RCC 7860 (cell line): ENCODE results near the gene TBC1D8.

Source experiments
- DNase-seq: peaks from one replicate; pipeline ENCODE4 v3.0.0-alpha.2; 2015; ENCODE audit warnings: low spot score
- FAIRE-seq: peaks from 2 replicates; lab custom pipeline; 2012; peaks lifted over from hg19 to GRCh38; lab: Jason Lieb, UNC

TBC1D8 gene

DNA sequence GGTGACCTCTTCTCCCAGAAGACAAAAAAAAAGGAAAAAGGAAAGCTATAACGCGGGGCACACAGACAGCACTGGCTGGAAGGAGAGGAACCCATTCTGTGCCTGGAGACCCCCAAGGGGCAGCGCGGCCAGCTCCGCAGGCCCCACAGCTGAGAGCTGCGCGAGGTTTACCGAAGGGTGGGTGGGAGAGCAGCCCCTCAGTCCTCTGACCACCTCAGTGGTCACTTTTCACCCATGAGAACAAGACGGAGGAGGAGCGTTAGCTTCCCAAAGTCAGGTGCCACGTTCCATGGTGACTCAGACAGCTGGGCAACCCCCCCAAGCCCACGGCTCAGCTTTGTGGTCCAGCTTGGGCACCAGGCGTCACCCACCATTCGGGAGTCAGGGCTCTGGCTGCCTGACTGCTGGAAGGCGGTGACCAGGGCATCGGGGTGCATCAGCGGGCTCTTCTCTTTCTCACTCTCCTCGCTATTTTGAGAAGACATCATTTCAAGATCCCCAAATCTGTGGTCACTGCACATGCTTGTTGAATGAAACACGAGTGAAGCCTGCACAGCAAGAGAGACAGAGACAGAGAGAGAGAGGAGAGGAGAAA lies 113.9 kb downstream of the TBC1D8 start:
- DNase-seq (no peak), FAIRE-seq (no peak)

DNA sequence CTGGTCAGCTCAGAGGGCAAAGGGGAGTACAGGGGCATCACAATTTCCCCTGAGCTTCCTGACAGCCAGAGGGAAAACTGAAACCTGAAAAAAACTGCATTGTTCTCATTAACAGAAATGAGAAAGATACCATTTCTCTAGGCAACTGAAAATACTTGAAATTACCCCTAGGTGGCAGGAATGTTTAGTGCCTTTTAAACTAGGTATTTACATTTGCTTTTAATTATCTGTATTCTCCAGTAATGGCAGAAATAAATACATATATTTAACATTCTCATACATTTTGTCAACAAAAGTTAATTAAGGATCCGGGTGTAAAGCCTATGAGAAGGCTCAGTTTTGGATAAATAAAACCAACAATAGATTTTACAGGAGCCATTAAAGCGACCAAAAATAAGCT lies 114.6 kb downstream of the TBC1D8 start:
- peak; percentile 31 for DNase-seq
- FAIRE-seq, result peak; percentile 59

DNA sequence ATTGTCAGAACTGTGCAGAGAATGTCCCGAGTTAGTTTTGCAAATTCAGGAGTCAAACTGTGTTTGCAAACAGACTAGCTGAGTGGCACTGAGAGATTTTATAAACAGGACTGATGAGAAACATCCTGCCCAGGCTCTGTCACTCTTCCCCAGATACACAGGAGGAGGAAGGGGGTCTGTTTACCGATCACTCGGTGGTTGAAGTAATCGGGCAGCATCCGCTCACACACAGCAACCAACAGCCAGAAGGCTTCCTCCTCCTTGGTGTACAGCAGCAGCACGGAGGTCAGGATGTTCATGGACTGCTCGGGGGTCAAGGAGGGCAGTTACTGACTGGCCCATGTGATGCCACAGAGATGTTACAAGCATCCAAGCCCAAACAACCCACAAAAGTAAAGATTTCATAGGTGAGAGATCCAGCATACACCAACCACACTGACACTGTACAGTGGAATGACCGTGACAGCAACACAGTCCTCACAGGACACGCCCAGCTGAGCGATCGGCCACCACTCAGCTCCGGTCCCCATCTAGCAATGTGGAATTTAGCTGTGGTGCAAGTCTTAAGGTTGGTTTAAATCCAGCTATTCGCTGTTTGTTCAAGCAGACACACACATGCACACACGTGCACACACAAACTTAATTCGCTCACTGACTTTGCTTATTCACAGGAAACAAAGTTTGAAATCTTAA lies 119.0 kb downstream of the TBC1D8 start:
- FAIRE-seq (no peak), DNase-seq (no peak)

DNA sequence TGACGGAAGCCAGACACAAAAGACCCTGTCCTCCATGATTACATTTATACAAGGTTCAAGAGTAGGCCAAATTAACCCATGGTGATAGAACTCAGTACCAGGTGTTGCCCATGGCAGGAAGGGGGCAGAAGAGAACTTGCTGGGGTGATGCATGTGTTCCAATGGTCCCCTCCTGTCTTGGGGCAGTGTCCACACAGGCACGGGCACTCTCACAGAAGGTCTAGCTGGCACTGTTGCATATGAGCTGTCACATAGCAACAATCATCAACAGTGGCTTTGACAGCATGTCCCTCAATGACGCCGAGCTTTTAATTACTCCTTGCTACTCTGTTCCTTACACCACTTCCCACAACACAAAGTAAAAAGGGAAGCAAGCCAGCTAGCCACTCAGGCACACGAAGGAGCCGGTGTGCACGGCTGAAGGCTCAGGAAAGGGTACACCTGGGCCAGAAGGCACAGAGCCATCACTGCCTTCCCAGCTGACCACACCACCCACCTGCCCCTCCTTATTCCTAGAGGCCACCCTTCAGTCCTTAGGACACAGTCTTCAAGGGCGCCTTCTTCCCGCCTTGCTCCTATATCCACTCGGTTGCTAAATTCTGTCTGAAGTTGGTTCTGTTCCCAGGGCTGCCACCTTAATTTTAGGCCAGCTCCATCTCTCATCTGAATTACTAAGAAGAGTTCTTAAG lies 120.2 kb downstream of the TBC1D8 start:
- FAIRE-seq (no peak), DNase-seq (no peak)

DNA sequence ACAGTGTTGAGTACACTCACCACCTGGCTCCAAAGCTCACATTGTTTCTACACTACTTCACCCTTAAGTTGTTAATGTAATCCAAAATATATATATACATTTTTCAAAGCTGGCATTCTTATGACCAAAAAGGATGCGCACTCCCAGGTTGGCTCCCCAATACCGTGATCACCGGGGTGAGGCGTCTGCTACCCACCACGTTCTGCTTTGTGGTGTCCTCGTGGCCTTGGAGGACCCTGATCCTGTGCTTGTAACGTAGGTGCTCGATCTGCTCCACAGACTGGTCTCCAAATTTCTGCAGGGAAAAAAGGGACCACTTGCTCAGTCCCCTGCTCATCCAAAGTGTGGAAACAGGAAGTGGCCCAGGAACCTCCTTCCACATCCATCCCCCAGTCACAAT lies 123.3 kb downstream of the TBC1D8 start:
- DNase-seq (no peak), FAIRE-seq (no peak)

DNA sequence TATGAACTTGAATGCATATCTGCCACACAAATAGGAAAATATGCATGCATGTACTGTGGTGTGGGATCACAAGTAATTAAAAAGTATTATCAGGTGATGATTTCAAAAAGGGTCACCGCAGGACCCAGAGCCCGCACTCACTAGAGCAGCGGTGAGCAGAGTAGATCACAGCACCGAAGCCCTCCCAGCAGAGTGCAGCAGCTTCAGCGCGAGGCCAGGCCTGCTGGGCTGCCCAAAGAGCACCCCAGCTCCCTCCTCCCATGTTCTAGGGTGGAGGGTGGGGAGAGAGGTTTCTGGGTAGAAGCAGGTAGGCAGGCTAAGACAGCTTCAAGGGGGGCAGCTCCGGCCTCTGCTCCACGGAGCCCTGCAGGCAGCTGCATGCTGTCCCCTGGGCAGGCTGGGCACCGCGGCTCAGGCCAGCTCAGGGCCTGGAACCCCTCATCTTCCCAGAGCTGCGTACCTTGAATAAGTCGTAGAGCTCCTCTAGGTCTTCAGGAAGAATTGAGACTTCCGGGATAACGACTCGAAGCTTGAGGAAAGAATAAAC lies 124.2 kb downstream of the TBC1D8 start:
- FAIRE-seq, result no peak
- DNase-seq, result no peak

DNA sequence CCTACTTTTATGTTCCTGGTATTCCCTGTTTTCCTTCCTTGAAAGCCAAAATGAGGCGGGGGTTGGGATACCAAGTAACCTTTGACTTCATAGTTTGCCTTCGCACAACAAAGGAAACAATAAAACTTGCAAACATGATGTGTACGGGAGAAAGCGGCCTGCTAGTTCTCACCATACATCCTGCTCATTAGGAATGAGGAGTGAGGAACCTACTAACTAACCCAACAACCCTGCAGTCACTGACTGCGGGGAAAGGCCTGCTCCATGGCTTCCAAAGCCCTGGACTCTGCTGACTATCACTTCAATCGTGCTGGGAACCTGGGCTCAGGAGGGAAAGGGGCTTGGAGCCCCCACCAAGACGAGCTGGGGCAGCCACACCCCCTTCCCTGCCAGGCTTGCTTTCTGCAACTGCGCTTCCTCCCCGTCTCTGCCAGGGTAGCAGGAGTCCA lies 124.9 kb downstream of the TBC1D8 start:
- DNase-seq (no peak), FAIRE-seq (no peak)

DNA sequence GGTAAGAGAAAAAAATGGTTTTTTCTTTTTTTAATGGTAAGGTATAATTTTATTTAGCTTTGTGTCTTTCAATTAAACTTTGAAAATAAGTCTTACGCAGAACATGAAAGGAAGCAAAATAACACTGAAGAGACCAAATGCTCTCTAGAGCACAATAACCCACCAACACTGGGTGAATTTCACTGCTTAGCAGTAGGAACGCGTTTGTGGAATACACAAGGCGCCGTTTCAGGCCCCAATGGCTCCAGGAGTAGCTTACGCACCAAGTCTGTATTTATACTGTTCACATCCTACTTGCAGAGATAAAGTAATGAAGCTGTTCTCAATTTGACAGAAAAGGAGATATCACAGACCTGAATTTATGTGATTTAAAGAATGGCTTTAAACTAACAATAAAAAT lies 125.6 kb downstream of the TBC1D8 start:
- DNase-seq, result no peak
- FAIRE-seq, result no peak

DNA sequence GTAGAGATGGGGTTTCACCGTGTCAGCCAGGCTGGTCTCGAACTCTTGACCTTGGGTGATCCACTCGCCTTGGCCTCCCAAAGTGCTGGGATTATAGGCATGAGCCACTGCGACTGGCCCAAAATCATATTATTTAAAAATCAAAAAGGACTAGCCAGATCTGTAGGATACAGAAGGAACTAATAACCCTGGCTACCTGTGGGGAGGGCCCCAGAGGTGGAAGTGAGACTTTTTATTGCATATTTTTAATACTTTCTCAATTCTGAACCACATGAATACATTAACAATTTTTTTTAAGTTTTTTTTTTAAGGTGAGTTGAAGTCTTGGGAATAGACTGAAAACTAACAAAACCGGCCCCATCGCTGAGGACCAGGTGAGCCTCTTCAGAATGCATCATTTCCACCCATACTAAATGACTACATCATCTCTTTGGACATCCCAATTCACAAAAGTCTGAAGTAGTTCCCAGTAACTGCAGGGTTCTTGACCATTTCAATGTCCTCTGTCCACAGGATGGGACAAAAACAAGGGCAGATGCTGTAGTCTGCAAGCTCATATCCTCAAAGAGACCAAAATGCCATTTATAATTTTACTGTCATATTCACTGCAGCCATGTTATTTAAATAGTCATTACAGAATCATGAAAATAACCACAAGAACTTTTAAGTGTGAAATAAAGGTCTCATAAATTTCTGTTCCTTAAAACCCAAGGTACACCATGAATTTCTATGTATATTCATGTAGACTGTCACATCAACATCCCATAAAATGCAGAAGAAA lies 127.7 kb downstream of the TBC1D8 start:
- FAIRE-seq (no peak), DNase-seq (no peak)

DNA sequence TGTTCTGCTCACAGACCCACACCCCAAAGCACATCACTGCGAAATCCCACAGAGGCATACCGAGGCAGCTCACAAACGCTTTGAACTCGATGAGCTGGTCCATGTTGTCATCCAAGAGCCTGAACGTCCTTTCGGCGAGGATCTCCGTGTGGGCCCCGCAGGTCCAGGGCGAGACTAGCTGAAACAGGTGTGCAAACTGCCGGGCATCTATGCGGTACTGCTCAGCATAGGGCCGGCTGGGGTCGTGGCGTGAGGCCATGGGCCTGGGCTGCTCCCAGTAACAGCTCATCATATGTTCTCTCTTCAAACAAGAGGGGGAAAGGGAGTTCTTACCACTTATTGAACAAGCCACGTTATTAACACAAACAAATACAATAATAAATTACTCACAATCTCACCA lies 129.0 kb downstream of the TBC1D8 start:
- no peak for FAIRE-seq
- no peak for DNase-seq

DNA sequence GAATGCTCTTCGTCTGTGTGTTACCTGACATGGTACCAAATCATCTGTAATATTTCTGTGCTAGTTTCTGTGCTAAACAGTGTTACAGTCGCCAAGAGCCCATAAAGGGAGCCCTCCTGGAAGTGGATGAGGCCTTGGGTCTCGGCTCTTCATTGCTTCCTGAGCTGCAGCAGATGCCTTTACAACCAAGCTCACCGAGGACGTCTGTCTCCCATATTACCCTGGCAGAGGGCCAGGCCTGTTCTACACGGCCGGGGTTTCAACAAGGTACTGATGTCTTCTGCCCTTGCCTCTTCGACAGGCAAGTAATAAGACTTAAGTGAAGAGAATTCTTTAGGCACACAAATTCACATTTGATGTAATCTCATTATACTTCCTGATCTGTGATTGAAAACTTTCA lies 132.2 kb downstream of the TBC1D8 start:
- no peak for DNase-seq
- no peak for FAIRE-seq

DNA sequence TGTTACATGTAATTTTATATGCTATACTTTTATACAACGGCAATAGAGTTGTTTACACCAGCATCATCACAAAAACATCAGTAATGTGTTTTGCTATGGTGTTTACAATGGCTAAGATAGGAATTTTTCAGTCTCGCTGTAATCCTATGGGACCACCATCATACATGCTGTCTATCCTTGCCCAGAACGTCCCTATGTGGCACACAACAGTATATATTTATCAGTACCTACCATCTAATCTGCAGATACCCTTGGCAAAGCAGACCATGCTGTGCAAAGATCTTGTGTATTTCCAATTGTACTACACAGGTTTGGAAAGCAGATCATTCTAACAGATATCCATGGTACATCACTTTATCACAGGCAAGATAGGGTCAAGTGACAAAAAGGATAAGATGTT lies 133.8 kb downstream of the TBC1D8 start:
- FAIRE-seq (no peak), DNase-seq (no peak)

DNA sequence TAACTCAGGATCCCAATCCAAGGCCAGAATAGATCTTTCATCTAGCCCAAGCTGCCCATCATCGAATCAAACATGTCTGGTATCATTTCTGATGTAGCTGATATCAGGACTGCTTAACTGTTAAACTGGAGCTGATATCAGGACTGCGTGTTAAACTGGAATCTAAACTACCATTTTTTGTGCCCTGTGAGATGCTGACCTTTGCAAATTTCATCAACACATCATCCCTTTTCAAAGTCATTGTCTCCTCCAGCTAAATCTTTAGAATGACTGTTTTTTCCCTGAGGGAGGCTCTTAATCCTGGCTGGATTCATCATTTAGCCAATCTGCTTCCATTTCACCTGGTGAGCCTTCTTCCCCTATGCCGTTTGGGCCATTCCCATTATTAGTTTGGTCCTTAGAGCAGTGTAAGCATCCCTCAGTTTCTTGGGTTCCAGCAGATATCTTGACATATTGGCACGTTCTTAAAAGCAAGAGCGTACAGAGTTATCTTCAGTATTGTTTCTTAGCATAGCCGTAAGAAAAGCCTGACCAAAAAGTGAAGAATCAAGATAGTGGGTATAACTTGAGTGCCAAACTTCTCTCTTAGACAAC lies 136.8 kb downstream of the TBC1D8 start:
- no peak for DNase-seq
- no peak for FAIRE-seq

DNA sequence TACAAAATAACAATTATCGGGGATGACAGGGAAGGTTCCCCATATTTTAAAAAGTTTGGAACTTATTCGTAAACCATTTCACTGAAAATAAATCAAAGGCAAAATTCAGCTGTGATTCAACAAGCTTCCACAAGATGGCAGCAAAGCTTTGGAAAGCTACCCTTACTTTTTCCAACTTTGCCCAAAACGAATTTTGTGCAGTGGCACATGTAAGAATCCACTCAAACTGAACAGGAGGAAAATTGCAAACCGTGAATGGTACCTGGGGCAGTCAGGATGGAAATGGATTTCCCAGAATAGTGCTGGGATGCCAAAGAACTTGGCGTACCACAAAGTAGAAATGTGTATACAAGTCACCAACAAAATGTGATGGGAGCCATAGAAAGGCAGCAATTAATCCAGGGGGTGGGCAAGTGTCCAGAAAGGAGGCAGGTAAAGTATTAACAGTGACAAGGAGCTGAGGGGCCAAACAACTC lies 138.4 kb downstream of the TBC1D8 start:
- FAIRE-seq (peak; percentile 25), DNase-seq (peak; percentile 10)

DNA sequence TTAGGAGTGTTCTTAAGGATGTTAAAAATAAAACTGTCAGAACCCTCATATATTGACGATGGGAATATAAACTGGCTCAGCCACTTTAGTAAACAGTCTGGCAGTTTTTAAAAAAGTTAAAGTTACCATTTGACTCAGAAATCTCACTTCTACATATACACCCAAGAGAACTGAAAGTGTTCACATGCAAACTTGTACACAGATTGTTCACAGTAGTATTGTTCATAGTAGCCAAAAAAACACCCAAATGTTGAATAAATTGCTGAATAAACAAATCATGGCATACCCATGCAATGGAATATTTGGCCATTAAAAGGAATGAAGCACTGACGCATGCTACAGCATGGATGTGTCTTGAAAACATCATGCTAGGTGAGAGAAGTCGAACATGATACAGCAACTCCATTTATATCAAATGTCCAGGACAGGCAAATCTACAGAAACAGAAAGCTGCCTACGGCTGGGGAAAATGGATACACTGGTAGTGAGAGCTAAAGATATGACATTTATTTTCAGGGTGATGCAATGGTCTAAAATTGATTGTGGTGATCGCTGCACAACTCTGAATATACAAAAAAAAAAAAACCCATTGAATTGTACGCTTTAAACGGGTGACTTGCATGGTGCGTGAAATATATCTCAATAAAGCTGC lies 139.0 kb downstream of the TBC1D8 start:
- no peak for FAIRE-seq

DNA sequence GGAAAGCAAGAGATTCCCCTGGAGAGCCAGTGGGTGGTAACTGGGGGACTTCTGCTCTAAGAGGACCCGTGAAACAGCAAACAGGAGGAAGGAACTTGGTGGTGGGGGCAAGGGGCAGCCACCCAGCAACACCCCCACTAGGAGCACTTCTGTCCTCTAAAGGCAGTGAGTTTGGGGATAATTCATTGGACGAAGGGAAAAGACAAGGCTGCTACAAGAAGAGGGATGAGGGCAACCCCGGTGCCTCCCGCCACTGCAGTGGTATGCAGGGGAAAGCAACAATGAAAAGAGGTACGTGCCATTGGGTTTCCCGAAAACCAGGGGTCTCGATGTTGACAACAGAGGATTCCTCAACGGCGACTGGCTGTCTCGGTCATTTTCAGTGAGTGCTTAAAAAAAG lies 140.0 kb downstream of the TBC1D8 start:
- DNase-seq (no peak), FAIRE-seq (no peak)

More for the DNA sequence above, 139.0 kb downstream of the TBC1D8 start:
- DNase-seq, result no peak

DNA sequence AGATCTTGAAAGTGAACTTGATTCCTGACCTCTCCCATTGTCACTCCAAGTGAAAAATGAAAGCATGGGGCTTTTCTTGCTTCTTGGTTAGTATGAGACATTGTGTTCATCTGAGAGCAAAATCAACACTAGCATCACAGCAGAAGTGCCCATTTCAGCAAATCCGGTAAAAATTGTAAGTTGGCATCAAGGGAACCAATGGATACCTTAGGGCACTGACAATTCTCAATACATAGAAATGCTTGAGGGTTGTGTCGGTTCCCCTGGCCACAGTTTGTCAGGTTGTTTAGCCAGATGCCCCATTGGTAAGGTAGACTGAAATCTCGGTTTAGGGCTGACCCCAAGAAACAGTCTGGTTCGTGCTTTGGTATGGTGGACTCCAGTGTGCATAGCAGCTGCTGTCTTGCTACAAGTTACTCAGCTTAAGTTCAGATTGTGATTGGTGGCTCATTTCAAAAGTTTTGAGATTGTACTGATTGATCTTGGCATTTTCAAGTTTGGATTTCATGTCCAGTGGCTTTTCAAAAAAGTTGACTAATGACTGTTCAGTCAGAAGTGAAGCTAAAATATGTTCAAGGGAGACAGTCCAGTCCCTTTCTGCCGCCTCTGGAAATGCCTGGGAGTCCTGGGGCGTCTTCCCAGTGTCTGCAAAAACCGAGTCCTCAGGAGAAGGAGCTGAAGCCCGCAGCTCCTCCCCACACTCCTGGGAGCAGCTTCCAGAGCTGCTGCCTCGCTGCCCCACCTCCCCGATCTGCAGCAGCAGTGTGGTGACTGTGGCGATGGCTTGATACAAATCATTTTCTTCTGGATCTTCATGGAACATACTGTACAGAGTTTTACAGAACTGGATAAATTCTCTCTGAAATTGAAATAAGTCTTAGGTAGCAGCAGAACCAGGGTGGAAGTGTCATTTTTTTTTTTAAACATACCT lies 143.5 kb downstream of the TBC1D8 start:
- FAIRE-seq, result no peak

DNA sequence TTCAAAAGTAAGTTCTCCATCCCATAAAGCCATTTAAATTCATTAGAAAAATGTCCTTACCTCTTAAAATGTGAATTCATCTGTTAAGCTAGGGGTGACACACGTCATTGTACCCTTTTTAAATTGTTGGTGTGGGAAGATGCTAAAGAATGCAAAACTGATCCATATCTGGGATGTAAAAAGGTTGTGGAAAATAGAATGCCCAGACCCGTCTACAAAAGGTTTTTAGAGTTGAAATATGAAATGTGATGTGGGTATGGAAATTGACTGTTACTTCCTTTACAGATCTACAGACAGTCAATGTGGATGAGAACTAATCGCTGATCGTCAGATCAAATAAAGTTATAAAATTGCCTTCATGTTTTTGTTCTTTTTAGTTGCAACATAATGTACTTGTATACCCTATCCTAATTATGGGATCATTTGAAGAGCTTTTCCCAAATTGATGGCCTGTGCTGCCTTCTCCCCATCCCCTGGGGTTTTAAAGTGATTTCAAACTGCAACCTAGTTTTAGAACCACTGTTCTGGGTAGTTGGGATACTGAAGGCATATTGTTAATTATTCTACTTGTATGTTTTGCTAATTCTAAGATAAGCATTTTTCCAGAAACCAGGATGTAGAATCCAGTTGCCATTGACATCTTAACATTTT lies 145.0 kb downstream of the TBC1D8 start:
- DNase-seq, result no peak
- no peak for FAIRE-seq

More for the DNA sequence above, 143.5 kb downstream of the TBC1D8 start:
- no peak for DNase-seq
